Uterus (tissue), 2 donors: Measurements from ENCODE around the gene MR1.

Experiments used
- POLR2A ChIP-seq, 2 donors: fragments of 450-650 bp; IDR thresholded peaks; one replicate each; pipeline ENCODE4 v1.6.1; 2016; ENCODE audit warnings: antibody characterized with exemption in 2 of 2, mild to moderate bottlenecking in 1 of 2, moderate library complexity in 1 of 2
- TF ChIP-seq, protein P1 (sequence below), 4 experiments: fragments of 200-600 bp in 2 of 4; fragments of 450-650 bp in 2 of 4; sonication (generic) in 2 of 4; IDR thresholded peaks; one replicate each; pipeline ENCODE4 v1.5.1; 2016 to 2019; ENCODE audit warnings: antibody characterized with exemption in 4 of 4, mild to moderate bottlenecking in 2 of 4, moderate library complexity in 1 of 4

DNA sequence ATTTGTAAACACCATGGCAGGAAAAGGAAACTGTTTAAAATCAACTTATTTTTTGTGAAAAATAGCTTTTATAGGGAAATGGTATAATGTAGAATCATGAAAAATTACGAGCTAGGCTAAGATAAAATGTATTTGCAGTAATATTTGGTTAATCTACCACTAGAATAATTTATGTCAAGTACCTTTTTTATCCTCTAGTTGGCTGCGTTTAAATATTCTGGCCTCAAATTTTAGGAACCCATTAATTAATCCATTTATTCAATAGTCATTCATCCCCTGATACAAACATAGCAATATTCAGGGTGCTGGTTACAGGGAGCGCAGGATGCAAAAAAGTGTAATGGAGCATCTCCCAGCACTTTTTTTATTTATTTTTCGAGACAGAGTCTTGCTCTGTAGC is 46.1 kb downstream of the MR1 start:
- TF ChIP-seq POLR2A (IDR thresholded peaks at IDR 0.05), result no peak
- TF ChIP-seq, protein P1, sequence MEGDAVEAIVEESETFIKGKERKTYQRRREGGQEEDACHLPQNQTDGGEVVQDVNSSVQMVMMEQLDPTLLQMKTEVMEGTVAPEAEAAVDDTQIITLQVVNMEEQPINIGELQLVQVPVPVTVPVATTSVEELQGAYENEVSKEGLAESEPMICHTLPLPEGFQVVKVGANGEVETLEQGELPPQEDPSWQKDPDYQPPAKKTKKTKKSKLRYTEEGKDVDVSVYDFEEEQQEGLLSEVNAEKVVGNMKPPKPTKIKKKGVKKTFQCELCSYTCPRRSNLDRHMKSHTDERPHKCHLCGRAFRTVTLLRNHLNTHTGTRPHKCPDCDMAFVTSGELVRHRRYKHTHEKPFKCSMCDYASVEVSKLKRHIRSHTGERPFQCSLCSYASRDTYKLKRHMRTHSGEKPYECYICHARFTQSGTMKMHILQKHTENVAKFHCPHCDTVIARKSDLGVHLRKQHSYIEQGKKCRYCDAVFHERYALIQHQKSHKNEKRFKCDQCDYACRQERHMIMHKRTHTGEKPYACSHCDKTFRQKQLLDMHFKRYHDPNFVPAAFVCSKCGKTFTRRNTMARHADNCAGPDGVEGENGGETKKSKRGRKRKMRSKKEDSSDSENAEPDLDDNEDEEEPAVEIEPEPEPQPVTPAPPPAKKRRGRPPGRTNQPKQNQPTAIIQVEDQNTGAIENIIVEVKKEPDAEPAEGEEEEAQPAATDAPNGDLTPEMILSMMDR (IDR thresholded peaks at IDR 0.05), result no peak
